HG03565 (cell line): ENCODE data around the gene HMGXB4.
A peak's percentile ranks its signal among the peaks of the same experiment; 100 is the strongest.

Source experiments
- ATAC-seq: cut with Tn5 transposase; IDR thresholded peaks from one replicate; pipeline ENCODE4 v1.9.1; 2021; ENCODE audit warnings: mild to moderate bottlenecking, moderate library complexity; ENCODE audit not compliant: unreplicated experiment

The HMGXB4 gene

GRCh38 chr22:35308480-35309021, 51.3 kb downstream of the HMGXB4 start:
- ATAC-seq, result peak; percentile 32

- ATAC-seq, result no peak
Measured at GRCh38 chr22:35310556-35311550, 53.6 kb downstream of the HMGXB4 start.

DNA sequence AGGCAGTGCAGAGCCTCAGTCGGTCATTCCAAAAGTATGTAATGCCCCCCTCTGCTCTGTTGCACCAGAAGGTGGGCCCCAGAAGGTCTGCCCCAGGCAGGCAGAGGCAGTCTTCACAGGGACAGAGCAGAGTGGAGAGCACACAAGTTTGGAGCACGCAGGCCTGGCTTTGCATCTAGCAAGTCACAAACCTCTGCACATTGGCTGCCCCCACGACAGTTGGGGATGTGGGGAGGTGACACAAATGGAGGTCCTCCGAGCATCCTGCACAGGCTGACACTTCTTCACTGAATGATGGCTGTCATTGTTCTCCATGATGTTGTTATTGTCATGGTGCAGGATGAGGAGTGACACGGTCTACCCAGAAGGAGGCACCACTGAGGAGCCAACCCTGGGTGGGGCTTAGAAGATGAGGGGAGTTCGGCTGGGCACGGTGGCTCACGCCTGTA, 54.3 kb downstream of the HMGXB4 start:
- no peak for ATAC-seq

DNA sequence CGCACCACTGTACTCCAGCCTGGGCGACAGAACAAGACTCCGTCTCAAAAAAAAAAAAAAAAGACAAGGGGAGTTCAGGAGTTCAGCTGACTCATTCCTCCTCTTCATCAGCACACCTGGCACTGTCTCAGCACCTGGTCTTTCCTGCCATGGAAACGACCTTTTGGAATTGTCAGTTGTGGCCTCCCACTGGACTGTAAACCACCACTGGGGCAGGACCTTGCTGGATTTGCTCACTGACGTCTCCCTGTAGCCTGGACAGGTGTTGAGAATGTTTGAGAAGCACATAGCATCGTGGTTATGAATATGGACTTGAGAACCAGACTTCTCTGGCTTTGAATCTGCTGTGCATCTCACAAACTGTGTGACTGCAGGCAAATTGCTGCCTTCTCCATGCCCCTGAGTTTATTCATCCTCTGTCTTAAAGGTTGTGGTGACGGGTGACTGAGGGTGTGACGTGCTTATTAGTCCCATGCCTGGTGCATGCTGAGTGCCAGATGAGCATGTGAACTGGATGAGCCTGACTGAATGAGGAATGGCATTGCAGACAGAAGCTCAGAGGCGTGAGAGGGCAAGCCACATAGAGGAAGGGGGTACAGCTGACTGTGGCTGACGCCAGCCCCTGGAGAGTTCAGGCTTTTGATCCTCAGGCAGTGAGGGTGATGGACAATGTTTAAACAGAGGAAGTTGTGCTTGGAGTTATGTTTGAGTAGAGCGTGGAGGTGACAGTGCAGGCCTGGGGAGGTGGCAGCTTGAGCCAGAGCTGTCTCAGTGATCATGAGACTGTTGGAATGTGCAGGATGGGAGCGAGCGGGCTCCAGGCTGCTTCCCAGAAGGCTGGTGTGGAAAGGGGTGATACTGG, 55.1 kb downstream of the HMGXB4 start:
- no peak for ATAC-seq

- ATAC-seq, result no peak
Measured at GRCh38 chr22:35313311-35314121, 56.2 kb downstream of the HMGXB4 start.

DNA sequence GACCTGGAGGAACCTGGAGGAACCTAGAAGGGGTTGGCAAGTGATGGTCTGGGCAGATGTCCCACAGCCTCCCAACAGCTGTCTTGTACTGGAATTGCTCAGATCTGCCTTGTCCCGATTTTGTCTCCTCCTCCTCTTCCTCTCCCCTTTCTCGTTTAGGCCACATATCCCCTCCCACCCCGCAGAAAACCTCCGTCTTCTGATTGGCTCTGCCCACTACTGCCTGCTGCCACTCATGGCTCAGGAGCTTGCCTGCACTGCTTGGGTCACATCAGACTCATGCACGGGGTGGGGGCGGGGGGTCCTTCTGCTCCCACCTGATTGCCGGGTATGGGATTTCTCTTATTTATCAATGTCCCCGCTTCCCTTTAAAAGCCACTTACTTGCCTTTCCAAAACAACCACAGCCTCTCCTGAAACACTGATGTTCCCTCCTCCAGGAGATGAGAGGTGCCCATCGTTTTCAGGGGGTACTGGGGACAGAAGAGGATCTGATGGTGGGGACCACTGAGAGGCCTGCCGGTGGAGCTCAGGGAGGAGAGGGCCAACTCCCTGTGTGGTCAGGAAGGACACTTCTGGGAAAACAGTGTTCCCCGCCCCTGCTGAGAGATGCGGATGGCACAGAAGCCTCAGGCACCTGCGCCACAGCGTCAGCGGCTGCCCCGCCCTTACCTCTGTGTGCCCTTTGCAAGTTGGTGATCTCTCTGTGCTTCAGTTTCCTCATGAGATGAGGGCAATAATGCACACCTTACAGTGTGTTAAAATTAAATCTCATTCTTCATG, 57.1 kb downstream of the HMGXB4 start:
- no peak for ATAC-seq

- ATAC-seq, result no peak
Measured at GRCh38 chr22:35315141-35315854, 58.0 kb downstream of the HMGXB4 start.

- ATAC-seq, result no peak
Measured at GRCh38 chr22:35315855-35316745, 58.8 kb downstream of the HMGXB4 start.

GRCh38 chr22:35316751-35317150, 59.5 kb downstream of the HMGXB4 start:
- ATAC-seq, result no peak

DNA sequence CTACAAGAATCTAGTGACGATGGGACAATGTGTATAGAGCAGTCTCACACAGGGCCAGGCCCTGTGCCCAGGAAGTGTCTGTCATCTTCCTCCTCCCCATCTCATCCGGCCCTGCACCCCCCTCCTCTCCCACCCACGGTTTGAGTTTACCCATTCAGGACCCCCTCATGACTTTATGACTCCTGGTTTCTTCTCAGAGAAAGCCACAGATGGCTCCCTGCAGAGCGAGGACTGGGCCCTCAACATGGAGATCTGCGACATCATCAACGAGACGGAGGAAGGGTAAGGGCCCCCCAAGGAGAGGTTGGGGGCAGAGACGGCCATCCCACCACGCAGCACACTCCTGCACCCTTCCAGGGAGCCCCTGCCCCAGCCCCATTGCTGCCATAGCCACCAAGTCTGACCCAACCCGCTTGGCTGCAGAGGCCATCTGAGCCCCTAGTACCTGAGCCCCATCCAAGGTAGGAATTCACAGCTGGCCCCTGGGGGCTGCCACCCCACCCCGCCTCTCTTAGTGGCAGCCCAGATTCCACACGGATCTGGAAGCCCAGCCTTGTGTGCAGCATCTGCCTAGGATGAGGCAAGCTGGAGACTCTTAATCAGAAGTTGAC, 60.5 kb downstream of the HMGXB4 start:
- ATAC-seq, result no peak

DNA sequence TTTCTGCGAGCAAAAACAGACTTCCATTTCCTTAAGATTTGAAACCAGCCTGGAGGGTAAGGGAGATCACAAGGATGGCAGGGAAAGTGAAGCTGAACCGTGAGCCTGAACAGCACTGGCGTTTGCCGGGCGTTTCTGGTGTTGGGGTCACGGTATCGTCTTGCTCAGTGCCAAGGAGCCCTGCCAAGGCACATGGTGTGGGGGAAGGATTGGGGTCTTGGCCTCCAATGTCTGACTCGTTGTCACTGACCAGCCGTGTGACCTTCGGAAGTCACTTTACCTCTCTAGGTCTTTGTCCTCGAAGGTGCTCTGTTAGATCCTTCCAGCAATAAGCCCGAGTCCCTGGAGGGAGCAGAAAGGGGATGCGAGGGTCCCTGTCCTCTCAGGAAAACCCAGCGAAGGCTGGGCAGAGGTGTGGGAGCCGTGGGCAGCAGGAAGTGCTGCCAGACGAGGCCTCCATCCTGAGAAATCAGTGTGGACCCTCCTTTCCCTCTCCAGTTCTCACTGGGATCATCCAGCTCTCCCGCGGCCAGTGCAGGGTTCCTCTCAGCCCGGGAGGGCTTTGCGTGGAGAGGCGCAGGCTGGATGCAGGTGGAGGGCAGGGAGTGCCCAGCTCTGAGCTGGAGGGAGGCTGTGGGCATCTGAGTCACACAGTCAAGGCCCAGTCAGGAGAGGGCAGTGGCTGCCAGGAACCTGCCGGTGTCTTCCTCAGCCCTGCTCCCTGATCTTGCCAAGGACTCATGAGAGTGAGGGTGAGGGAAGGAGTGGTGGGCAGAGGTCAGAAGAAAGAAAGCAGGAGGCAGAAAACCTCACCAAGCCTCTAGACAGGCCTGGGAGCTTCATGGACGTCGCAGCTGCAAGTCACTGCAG, 61.3 kb downstream of the HMGXB4 start:
- no peak for ATAC-seq

DNA sequence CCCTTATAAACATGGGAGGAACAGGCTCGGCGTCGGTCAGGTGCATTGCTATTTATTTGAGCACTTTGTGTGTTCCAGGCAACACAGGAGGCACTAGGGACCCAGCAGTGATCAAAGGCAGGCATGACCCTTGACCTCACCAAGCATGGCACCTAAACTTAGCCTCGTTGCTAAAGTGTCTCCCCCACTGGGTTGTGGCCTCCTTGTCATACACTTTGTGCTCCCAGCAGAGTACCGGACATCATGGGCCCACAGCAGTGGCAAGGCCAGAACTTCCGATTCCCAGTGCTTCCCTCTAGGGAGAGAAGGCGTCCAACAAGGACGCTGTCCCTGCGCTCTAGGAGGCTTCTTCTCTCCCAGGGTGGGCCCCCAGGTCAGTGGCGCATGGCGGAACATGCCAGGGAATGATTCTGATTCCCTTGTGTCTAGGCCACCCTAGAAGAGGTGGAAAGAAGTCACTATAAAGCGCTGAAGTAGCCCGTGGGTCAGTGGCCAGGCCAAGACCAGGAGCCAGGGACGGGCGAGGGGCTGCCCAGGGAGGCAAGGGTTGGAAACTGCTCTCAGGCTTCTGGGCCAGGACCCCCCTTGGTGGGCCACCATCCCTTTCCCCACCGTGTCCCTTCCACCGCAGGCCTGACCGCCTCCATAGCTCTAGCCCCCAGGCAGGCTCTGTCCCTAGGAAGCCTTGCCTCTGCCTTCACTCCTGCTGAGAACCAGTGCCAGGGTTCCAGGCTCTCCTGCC, 62.1 kb downstream of the HMGXB4 start:
- no peak for ATAC-seq

- no peak for ATAC-seq
Measured at GRCh38 chr22:35322126-35322525, 64.8 kb downstream of the HMGXB4 start.

GRCh38 chr22:35322893-35323292, 65.6 kb downstream of the HMGXB4 start:
- no peak for ATAC-seq

GRCh38 chr22:35323305-35323704, 66.0 kb downstream of the HMGXB4 start:
- ATAC-seq, result no peak

- no peak for ATAC-seq
Measured at GRCh38 chr22:35324067-35324466, 66.8 kb downstream of the HMGXB4 start.
